ENCODE results near the gene CDC26.
"Not testable (repeated sequence)": the region's sequence is repeated elsewhere in the genome, so short reads cannot be mapped to it uniquely, and the experiment has no call there.

CDC26 gene

DNA sequence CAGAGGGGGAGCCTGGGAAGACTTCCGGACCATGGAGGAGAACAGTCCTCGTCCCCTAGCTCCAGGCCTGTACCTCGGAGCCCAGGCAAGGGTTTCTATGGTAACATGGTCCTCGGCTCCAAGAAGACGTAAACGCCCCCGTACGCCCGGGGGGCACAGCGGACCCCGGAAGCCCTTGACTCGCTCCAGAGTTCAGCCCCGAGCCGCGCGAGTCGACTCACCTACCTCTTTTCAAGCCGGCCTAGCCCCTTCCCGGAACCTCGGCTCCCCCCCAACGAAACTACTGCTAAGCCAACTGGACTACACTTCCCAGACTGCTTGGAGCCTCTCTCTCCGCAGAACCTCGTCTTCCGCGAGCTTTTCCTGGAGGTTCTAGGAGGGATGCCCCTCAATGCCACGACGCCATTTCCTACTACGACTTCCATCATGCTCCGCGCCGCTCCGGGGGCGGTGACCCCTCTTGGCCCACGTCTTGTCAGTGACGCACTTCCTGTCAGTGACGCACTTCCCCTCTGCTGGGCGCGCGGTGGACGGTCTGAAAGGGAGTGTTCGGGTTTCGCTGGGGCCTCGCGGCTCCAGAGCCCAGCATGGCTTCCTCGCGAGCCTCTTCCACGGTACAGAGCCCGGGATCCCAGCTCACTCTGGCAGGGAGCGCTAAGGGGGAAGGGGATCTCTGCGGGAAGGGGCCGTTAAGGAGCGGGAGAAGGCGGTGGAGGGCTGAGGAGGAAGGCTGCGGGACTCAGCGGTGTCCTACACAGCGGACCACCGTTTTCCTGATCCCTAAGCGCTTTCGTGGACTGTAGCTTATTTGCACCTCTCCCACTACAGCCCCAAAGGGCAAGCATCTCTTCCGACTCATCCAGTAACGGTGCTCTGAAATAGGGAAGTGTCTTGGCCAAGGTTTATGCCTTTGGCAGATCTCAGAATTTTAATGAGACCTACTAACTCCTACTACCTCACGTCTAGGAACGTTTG is at the start of gene CDC26, which contains the start of gene PRPF4:
CDC26 (minus strand) TSS at position 416 of the 975 bp plus-strand sequence. CDS start 3,065 bp downstream, outside the sequence.
PRPF4 (plus strand) TSS at position 502 of the 975 bp plus-strand sequence; CDS start at position 588, 86 bp downstream.
- DNase-seq, result peak; percentile 89

DNA sequence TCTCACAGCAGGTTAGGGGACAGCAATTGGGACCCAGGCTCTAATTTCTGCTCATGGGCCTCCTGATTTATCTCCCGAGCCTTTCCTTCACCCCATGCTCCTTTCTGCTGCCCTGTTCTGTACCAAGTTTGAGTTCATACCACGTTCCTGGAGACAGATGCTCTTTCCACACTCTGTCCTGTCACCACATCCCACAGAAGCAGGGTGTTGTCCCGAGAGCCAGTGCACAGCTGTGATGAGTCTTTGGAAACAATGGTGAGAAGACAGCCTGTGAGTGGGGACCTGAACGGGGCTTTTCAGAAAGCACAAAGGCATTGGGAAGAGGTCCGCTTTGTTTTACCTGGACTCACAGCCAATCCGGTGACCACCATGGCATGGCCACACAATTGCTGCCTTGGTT is 47.3 kb upstream of the CDC26 start:
- no peak for DNase-seq

DNA sequence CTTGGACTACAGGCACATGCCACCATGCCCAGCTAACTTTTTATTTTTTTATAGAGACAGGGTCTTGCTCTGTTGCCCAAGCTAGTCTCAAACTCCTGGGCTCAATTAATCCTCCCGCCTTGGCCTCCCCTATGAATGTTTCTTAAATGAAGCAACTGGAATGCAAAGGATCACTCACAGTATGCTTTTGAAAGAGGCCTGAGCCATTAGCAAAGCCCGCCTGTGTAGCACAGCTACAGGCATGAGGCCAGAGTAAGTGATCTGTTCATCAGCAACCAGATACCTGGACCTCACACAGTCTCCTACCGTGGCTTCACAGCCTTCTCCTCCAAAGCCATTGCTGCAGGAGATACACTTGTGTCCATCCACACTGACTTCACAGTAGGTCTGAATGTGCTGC is 44.7 kb upstream of the CDC26 start:
- DNase-seq, result no peak

DNA sequence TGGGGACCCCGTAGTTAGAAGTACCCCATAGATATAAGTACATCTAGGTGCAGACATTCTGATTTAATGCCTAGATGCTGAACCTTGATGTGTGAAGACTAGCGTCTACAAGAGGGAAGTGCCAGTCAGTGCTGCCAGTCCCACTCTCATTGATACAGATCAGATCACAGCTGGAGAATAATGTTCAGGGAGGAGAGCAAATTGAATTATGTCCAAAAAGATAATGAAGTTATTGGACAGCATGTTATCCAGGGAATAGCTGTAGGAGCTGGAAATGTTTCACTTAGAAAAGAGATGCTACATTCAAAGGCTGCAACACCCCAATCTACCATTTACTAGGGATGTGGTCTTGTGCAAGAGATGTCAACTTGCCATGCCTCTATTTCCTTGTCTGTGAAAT is 43.7 kb upstream of the CDC26 start:
- DNase-seq, result no peak

DNA sequence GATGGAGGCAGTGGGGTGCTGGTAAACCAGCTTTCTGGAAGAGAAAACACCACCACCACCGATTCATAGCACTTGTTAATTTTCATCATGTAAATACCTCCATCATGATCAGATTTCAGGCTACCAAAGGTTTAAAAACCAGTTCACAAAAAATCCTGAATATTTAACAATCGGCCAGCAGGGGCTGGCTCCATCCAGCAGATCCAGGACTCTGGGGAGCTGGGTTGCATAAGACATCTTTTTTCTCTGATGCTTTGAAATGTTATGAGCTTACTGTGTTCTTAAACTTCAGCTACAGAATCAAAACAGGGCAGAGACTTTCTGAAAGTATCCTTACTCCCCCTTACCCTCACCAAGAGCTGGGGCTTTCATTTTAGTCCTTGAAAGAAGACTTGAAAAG is 42.4 kb upstream of the CDC26 start:
- DNase-seq, result no peak

DNA sequence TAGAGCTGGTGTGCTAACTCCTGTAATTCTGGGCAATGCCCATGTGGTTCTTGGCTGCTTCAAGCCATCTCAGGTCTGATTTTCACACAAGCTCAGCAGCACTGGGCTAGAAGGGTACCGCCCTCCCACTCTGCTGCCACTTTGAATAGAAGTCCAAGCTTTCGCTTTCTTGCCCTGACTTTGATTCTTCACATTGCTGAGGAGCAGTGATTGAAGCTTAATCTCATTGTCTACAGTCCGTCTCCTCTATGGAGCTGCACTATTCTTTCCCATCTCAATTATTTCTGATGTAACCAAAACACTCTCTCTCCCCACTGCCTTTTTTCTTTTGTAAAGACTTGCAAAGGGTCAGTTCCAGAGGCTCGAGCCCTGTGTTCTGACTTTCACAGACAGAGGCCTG is 40.7 kb upstream of the CDC26 start:
- DNase-seq, result no peak

DNA sequence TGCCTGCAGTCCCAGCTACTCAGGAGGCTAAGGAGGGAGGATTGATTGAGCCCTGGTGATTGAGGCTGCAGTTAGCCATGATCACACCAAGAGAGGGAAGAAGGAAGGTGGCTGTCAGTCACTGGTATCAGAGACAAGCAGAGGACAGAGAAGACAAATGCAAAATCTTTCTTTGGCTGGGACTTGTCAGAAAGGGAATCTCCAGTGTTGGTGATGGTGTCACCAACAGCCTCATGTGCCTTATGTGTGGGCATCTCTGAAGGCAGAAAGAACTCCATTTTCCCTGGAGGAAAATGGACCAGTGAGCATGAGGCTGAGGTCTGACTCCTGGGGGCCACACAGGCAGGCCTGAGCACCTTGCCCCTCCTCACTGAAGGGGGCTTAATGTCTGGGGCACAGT is 39.9 kb upstream of the CDC26 start:
- DNase-seq, result no peak

DNA sequence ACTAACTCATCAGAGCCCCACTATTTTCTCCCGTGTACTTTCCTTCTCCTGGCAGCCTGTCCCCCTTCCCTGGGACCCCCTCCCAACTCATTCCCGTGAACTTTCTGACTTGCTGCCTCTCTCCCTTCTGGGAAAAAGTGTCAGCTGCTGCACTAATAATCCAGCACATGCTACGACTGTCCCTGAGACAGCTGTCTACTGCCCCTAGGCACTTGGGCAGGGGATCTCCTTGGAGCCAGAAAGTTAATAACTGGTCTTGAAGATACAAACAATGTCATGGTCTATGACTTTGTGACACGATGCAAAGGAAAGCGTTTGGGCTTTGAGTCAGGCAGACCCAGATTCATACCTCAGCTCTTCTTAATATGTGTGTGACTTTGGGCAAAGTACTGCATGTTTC is 37.9 kb upstream of the CDC26 start:
- DNase-seq, result no peak

DNA sequence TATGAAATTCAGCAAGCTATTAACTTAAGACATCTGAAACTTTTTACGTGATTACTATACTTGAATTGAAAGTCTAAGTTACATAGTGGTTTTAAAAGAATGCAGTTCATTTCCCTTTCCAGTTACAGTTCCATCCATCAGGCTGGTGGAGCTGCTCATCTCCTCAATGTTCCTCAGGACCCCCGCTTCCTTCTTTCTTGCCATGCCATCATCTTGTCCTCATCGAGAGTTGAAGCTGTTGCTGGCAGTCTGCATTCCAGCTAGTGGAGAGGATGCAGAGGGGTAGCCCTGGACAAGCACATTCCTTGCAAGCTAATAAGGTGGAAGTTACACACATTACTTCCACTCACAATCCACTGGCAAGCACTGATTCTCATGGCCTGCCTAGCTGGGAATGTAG is 36.6 kb upstream of the CDC26 start:
- no peak for DNase-seq

DNA sequence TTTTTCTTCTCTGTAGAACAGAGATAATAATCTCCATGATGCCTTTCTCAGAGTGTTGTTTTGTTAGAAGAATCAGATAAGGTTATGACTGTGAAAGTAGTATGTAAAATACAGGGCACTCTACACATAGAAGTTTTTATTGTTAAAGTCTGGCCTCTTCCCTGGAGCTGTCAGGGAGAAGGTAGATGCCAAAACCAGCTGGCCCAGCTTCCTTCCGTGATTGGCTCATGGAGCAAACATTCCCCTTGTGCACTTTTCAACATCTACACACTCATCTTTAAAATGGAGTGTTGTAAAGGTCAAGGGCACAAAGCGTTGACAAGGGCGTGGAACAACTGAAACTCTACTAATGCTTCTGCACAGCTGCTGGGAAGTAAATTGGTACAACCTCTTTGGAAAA is 35.2 kb upstream of the CDC26 start:
- no peak for DNase-seq

DNA sequence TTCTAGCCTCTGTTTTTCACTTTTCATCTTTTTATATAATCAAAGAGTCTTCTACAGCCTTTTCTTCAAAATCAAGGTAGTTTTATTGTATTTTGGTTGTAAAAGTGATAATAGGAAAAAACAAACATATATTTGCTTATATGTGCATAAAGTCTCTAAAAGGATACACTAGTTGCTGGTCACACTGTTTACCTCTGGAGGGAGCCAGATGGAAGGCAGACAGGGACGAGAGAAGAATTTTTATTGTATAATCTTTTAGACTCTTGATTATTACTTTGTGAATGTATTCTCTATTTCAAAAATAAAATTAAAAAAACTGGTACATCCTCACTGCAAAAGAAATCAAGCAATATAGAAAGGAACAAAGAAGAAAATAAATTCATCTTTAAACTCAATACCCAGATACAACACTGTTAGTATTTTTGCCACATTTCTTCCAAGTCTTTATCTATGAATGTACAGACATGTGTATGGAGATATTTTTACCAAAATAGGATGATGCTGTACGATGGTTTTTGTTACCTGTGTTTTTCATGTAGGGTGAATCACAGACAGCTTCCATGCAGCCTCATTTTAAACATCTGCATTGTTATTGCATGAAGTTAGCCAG is 33.9 kb upstream of the CDC26 start:
- DNase-seq, result no peak

DNA sequence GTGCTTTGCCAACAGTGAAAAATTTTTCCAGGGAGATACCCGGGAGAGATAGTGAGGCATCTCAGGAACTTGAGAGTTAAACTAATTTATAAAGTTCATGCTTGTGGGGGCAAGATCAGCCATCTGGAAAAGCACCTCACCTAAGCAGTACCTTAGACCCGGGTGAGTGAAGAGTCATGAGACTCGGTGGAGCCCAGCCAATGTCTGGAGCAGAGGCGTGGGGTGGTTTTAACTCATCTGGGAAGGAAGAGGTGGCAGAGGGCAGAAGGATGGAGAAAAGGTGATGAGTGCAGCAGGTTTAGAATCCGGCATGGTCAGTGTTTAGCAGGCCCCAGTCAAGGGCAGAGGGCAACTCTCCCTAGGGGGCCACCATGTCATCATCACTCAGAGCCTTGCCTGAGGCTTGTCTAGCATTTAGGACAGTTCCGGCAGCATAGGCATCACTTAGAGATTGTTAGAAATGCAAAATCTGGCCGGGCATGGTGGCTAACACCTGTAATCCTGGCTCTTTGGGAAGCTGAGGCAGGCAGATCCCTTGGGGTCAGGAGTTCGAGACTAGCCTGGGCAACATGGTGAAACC is 32.1 kb upstream of the CDC26 start:
- no peak for DNase-seq

DNA sequence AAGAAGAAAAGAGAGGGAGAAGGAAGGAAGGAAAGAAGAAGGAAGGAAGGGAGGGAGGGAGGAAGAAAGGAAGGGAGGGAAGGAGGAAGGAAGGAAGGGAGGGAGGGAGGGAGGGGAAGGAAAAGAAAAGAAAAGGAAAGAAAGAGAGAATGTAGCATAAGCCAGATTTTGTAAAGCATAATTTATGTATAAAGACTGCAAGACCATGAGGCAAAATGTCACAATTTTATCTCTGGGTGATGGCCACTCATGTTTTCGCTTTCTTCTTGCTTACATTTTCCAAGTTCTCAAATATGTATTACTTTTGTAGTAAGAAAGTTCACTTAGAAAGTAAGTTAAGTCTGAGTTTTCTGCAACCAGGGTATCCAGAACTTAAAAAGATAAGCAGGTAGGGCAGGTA is 31.2 kb upstream of the CDC26 start:
- DNase-seq, result no peak

DNA sequence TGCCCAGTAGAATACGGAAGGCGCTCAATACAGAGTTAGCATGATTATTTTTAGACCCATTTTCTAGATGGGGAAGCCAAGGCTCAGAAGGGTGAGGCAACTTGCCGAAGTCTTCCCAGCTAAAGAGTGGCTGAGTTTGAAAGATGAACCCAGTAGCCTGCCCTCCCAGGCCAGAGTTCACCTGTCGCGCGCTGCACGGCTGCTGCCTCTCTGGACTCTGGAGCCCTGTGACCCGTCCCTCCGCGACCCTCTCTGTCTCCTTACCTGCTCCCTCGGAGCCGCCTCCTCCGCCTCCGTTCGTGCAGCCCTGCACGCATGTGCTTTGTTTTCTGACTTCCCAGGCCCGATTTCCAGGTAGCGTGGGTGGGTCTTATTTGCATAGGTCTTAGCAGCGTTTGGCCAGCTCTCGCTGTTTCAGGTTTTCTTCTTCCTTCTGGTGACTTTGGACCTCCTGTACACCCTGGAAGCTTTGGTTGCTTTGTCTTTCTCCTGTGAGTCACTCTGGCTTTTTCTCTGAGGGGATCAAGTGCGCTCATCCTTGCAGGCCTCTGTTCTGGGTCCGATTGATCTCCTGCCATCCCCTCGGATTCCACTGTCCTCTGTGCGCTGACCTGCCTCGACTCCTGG is 27.5 kb upstream of the CDC26 start, which contains the start of gene RNF183:
RNF183 (minus strand) TSS at position 585 of the 627 bp plus-strand sequence. CDS start 5,192 bp downstream, outside the sequence.
- DNase-seq, result no peak

DNA sequence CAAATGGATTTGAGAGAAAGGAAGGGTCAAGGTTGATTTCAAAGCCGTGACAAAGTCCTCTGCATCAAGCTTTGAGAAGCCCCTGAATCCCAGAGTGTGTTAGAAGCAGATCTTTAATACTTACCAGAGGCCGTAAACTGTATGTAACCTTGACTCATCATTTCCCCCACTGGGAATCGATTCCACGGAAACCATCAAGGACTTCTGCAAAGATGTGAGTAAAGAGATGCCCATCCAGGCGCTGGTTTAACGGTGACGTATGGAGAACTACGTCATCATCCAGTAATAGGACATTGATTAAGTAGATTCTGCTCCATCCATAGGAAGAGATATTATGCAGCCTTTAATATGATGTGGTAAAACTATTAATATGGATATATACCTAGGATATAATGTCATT is 26.2 kb upstream of the CDC26 start:
- no peak for DNase-seq

DNA sequence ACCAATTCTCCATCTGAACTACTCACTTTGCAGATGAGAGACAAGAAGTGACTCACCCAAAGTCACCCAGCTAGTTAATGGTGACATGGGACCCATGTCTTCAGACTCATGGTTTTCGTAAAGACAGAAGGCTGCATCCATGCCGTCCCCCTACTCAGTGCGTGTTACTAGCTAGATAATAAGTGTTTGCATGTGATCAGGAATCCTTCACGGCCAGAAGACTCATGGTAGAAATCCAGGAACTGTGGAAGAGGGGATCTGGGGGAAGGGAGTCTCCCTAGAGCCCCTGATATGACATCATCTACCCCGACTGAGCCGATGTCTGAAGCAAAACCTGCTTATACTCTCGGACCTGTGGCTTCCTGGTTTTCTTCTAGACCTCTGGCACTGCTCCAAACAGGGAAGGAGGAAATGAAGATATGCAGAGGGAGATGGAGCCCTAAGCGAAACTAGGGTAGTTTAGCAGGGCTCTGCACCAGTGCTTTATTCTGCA is 24.5 kb upstream of the CDC26 start:
- no peak for DNase-seq

DNA sequence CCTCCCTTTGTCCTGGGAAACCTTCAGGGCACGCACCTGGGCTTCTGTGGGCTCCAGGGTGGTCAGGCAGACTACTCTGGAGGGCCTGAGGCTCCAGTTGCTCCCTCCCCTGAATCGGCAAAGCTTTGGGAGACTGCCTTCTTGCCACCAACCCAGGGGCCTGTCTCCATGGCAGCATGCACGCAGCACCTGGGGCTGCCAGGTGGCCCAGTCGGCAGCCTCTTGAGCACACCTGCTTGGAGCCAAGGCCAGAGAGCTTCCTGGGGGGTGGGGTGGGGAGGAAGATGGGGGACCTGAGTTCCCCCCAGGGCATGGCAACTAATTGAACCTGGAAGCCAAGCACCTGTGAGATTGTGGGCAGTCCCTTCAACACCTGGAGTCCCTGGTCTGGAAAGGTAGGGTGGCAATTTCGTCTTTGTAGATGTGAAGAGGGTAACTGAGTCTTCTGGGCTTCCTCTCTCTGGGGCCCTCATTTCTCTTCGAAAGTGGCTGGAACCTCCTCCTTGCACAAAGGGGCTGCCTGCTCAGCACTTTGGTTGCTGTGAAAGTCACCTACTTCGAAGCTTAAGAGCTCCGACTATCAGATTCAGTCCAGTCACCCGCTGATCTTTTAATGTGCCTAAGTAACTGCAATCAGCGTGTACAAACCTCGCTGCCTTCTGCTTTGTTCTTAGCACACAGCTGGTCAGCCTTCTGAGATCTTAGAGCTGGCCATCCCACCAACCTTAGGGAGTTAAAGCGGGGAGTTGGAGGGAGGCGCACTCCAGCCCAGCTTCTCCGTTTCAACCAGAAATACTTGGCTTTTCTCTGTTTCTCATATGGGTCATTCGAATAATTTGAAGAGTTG is 23.8 kb upstream of the CDC26 start:
- no peak for DNase-seq

DNA sequence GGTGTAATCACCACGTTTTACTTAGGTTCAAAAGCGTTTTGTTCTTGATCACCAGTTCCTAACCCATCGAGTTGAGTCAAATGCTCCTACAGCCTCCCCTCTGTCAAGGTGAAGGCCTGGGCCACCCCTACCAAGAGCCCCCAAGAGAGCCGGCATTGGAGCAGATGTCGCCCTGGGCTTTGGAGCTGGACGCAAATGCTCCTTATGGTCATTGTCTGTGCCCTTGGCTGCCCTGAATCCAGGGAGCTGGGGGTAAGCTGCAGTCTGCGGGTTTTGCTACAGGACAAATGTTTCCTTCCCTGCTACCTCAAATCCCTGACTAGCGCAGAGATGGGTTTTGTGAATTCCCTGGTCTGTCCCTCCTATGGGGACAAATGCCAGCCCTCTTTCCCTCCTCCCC is 22.9 kb upstream of the CDC26 start:
- DNase-seq, result no peak

DNA sequence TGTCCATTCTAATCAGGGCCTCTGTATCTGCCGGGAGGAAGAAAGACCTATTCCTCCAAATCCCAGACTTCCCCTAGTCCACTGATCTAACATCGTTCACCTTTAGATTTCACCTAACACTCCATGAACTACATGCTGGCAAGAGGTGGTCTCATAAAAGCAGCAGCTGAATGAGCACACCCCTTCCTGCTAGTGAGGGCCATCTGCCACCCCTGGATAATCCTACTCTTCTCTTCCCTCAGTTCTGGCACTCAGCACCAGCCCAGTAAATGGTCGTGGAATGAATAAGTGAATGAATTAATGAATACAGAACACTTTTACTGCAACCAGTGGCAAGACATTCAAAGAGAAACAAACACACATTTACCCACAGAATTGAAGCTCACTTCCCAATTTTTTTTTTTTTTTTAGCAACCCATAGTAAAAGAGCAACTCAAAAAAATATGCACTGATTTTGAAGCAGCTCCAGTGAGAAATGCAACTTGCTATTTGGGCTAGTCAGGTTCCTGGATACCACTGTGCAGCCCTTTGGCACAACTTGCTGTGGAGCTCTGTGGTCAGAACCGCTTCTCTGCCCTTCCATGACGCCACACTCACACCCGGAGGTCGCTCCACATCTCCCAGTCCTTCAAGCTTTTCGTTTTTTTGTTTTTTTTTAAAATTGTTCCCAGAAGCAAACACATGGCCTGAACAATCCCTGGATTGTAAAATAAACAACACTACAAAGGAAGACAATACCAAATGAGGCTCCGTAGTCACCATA is 21.6 kb upstream of the CDC26 start:
- no peak for DNase-seq

DNA sequence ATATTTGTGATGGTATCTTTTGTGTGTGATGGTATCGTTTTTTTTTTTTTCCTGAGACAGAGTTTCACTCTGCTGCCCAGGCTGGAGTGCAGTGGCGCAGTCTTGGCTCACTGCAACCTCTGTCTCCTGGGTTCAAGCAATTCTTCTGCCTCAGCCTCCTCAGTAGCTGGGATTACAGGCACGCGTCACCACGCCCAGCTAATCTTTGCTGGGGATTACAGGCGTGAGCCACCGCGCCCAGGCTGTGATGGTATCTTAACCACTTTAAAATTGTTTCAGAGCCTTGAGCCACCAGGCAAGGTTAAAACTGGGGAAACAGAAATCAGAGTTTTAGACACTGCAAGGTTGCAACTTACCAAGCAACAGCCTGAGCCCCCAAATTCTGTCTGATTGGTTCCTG is 20.9 kb upstream of the CDC26 start:
- DNase-seq, result not testable (repeated sequence)

DNA sequence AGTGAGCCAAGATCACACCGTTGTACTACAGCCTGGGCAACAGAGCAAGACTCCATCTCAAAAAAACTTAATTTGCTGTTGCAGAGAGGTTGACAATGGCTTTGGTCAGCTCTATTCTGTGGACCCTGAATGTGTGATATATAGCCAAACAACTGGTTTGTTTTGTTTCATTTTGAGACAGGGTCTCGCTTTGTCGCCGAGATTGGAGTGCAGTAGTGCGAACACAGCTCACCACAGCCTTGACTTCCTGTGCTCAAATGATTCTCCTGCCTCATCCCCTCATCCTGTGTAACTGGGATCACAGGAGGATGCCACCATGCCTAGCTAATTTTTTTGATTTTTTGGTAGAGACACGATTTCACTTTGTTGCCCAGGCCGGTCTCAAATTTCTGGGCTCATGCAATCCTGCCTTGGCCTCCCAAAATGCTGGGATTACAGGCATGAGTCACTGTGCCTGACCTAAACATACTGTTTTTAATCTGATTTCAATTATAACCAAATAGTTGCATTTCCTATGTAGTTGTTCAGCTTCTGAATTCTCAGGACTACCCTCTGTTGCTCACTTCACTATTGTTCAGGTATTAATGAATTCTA is 18.0 kb upstream of the CDC26 start:
- no peak for DNase-seq
